ENCODE measurements around the gene MAP2K4. TPM values are rescaled to one million over a fixed set of nuclear protein-coding genes. Genes with fewer than 3 reads are reported as not detected.
"Not testable (repeated sequence)": the region's sequence is repeated elsewhere in the genome, so short reads cannot be mapped to it uniquely, and the experiment has no call there.

Gene MAP2K4
- total RNA-seq, 1 experiment from 2014 or later, result 15.6 TPM

GRCh38 chr17:12162187-12162586, 141.5 kb downstream of the MAP2K4 start:
- not testable (repeated sequence) for DNase-seq (ENCODE audit: low spot score)

- no peak for DNase-seq (ENCODE audit: low spot score)
Observed at GRCh38 chr17:12164085-12164484, 143.4 kb downstream of the MAP2K4 start.

GRCh38 chr17:12178644-12179330, 158.1 kb downstream of the MAP2K4 start:
- DNase-seq (ENCODE audit: low spot score), result no peak

- DNase-seq (ENCODE audit: low spot score), result peak; percentile 31
Observed at GRCh38 chr17:12180644-12181261, 160.1 kb downstream of the MAP2K4 start.

DNA sequence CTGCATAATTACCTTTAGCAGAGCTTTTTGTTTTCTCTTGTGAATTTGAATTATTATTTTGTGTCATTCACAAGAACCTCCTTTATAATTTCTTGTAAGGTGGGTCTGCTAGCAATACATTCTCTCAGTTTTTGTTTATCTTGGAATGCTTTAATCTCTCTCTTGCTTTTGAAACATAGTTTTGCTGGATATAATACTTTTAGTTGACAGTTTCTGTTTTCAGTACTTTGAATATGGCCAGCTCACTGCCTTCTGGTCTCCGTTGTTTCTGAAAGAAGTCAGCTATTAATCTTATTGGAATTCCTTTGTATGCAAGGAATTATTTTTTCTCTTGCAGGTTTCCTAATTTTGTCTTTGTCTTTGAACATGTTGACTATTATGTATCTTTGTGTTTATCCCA, 167.0 kb downstream of the MAP2K4 start:
- DNase-seq (ENCODE audit: low spot score), result no peak

GRCh38 chr17:12193144-12193735, 172.6 kb downstream of the MAP2K4 start:
- DNase-seq (ENCODE audit: low spot score), result no peak

Other genes with a start within 250 kb of the MAP2K4 start
- gene ZNF18, start 23.4 kb upstream of the MAP2K4 start, total RNA-seq (2014; rRNA removed; shearing (Covaris generic)), result 4.2 and 4.4 TPM in 2 replicates